Prostate gland (tissue), 2 donors: ENCODE data around the gene AKT3.

ENCODE experiments used
- POLR2A ChIP-seq: fragments of 450-650 bp; IDR thresholded peaks from one replicate; pipeline ENCODE4 v1.6.1; 2016; ENCODE audit warnings: antibody characterized with exemption, mild to moderate bottlenecking
- TF ChIP-seq, protein P1 (sequence below), 4 experiments: fragments of 200-600 bp in 2 of 4; fragments of 450-650 bp in 2 of 4; sonication (generic) in 2 of 4; IDR thresholded peaks; 1 replicate in 3 of 4; 2 replicates in 1 of 4; pipeline ENCODE4 v1.5.1; 2016 to 2019; ENCODE audit warnings: antibody characterized with exemption in 4 of 4, mild to moderate bottlenecking in 2 of 4, moderate library complexity in 2 of 4

DNA sequence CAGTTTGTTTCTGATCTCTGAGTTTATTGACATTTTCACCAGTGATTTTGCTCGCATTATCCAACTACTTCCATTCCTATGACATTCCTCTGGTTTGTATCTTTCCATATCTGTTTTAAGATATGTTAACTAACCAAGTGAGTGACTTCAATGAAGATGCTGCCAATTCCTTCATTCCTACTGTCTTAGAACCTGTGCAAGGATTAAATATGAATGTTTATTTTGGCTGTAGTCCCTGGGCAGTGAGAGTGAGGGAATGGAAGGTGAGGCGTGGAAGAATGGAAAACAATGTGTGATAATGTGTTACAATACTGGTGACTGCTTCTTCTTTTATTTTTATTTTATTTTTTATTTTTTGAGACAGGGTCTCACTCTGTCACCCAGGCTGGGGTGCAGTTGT, 411.2 kb downstream of the AKT3 start:
- TF ChIP-seq, protein P1, sequence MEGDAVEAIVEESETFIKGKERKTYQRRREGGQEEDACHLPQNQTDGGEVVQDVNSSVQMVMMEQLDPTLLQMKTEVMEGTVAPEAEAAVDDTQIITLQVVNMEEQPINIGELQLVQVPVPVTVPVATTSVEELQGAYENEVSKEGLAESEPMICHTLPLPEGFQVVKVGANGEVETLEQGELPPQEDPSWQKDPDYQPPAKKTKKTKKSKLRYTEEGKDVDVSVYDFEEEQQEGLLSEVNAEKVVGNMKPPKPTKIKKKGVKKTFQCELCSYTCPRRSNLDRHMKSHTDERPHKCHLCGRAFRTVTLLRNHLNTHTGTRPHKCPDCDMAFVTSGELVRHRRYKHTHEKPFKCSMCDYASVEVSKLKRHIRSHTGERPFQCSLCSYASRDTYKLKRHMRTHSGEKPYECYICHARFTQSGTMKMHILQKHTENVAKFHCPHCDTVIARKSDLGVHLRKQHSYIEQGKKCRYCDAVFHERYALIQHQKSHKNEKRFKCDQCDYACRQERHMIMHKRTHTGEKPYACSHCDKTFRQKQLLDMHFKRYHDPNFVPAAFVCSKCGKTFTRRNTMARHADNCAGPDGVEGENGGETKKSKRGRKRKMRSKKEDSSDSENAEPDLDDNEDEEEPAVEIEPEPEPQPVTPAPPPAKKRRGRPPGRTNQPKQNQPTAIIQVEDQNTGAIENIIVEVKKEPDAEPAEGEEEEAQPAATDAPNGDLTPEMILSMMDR (IDR thresholded peaks at IDR 0.05): no peak
- TF ChIP-seq POLR2A: no peak
